Kidney epithelial cell (primary cell): Measurements from ENCODE around the gene TMEM140. TPM values are rescaled to one million over a fixed set of nuclear protein-coding genes. Genes with fewer than 3 reads are reported as not detected.
"Not testable (repeated sequence)": the region's sequence is repeated elsewhere in the genome, so short reads cannot be mapped to it uniquely, and the experiment has no call there.

Experiments
- DNase-seq: peaks from one replicate; pipeline ENCODE4 v3.0.0-alpha.2; 2010; ENCODE audit warnings: low read depth
- H3K27me3 ChIP-seq: 2 replicates; pipeline ENCODE4 v1.6.0; 2011; ENCODE audit warnings: low read length; ENCODE audit not compliant: control insufficient read depth, insufficient read depth
- H3K36me3 ChIP-seq: 2 replicates; pipeline ENCODE4 v1.5.1; 2011; ENCODE audit warnings: low read length; ENCODE audit not compliant: control insufficient read depth, insufficient read depth
- H3K4me3 ChIP-seq: 2 replicates; pipeline ENCODE4 v1.5.1; 2011; ENCODE audit warnings: low read depth, mild to moderate bottlenecking, control low read depth, low read length
- CTCF ChIP-seq: IDR thresholded peaks from 2 replicates; pipeline ENCODE4 v1.5.1; 2011; ENCODE audit warnings: mild to moderate bottlenecking, moderate library complexity, low read length, control low read depth, inconsistent platforms; ENCODE audit not compliant: insufficient read depth, poor library complexity, severe bottlenecking
- total RNA-seq: library from RNA; depleted of rRNA; stranded (reverse); fragments of >200 nt; gene quantifications from 2 replicates; pipeline ENCODE4 v1.2.3, GENCODE V29; 2015

Gene TMEM140
- total RNA-seq, 1 donor from 2014 or later, result 1.8 TPM

- no peak for DNase-seq
- Histone ChIP-seq H3K27me3 (no peaks in the 10 kb centered on the region), H3K36me3 (peaks cover 2% of the 10 kb centered on the region), H3K4me3 (no peak overlapping the region)
- TF ChIP-seq CTCF, result no peak
Measured at GRCh38 chr7:135168489-135169140, 20.7 kb downstream of the TMEM140 start.

GRCh38 chr7:135169141-135169963 lies 21.5 kb downstream of the TMEM140 start:
- H3K36me3 ChIP-seq, result peaks cover 2% of the 10 kb centered on the region
- H3K4me3 ChIP-seq, result peak overlapping the region; percentile 91
- peak; percentile 60 for TF ChIP-seq CTCF
- no peak for DNase-seq
- no peaks in the 10 kb centered on the region for H3K27me3 ChIP-seq

DNA sequence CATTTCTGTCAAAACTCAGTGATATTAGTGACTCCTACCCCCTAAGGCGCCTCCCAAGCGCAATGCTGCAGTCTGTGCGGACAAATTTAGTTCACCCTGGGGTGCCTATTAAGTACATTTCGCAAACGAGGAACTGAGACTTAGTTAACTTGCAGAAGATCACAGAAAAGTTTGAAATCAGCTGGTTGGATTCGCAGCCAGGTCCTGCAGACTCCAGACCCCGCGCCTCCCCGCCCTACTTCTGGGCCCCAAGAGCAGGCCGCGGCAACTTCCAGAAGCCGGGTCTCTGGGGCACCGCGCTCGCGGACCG lies 22.0 kb downstream of the TMEM140 start:
- H3K27me3 ChIP-seq, result no peaks in the 10 kb centered on the region
- DNase-seq, result no peak
- peak overlapping the region; percentile 91 for H3K4me3 ChIP-seq
- TF ChIP-seq CTCF, result no peak
- H3K36me3 ChIP-seq, result peaks cover 2% of the 10 kb centered on the region

- peak; percentile 71 for TF ChIP-seq CTCF
- DNase-seq, result peak; percentile 75
- Histone ChIP-seq H3K36me3 (no peaks in the 10 kb centered on the region), H3K27me3 (no peaks in the 10 kb centered on the region), H3K4me3 (peak within 1 kb of the TSS; percentile 91)
Measured at GRCh38 chr7:135170274-135170997, 22.6 kb downstream of the TMEM140 start, which contains the start of gene CYREN. CYREN (minus strand) TSS chr7:135170707; CDS start chr7:135168922, 1,785 bp downstream.

DNA sequence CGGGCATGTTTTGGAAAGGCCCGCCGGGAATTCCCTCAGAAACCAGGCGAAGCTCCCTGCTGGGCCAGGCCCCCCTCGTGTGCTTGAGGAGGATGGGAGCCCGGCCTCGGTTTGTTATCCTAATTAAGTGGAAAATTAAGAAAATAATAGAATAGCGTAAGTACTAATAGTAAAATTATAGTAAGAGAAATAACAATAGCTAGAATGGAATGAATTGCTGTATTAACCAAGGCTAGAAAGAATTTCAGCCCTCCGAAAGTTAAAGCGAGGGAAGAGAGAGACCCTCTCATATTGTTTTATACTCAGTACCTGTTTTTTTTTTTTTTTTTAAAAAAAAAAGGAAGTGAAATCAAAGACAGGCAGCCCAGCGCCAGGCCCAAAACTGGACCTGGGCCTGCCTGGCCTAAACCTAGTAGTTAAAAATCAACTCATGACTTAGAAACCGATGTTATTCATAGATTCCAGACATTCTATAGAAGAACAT lies 23.2 kb downstream of the TMEM140 start:
- H3K27me3 ChIP-seq, DNase-seq, H3K36me3 ChIP-seq: not testable (repeated sequence)
- H3K4me3 ChIP-seq, result peak overlapping the region; percentile 91

- not testable (repeated sequence) for DNase-seq
- H3K4me3 ChIP-seq, result peak overlapping the region; percentile 44
Measured at GRCh38 chr7:135171581-135172291, 23.9 kb downstream of the TMEM140 start.

DNA sequence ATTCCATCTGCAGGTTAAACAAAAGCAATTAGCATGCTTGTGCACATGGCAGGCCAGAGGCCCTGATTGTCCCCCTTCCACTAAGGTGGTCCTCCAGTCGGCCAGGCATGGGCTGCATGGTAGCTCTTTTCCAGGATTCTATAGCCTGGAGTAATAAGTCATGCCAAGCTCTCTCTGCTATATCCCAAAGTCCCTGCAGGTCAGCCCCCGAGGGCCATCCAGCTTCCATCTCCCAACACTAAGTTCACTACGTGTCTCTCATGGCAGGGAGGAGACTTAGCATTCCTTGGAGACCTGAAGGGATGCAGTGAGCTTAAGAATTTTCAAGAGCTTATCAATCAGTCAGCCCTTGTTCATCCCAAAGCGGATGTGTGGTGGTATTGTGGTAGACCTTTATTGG lies 26.0 kb downstream of the TMEM140 start:
- H3K36me3 ChIP-seq, H3K27me3 ChIP-seq, DNase-seq, H3K4me3 ChIP-seq: not testable (repeated sequence)

More at GRCh38 chr7:135171581-135172291, 23.9 kb downstream of the TMEM140 start:
- H3K27me3 ChIP-seq, H3K36me3 ChIP-seq: not testable (repeated sequence)
